ENCODE measurements around the gene ITPR1. TPM values are rescaled to one million over a fixed set of nuclear protein-coding genes. Genes with fewer than 3 reads are reported as not detected.
A peak's percentile ranks its signal among the peaks of the same experiment; 100 is the strongest.

The ITPR1 gene
- total and polyA plus RNA-seq, 10 of the 15 experiments (the other 5 are each of a cell fraction or from before 2014, with no cell fraction given): 12.2 to 239 (median 28.4) TPM

DNA sequence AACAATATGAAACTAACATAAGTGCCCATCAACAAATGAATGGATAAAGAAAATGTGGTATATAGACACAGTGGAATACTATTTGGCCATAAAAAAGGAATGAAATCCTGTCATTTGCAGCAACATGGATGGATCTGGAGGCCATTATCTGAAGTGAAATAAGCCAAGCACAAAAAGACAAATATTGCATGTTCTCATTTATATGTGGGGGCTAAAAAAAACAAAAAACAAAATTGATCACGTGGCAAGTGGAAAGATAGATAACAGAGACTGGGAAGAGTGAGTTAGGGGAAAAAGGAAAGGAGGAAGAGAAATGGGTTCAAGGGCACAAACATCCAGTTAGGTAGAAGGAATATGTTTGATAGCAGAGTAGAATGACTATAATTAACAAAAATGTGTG, 330.2 kb downstream of the ITPR1 start:
- no peak overlapping the region for H2AFZ ChIP-seq (ENCODE audit: control insufficient read depth, low read depth, low read length)
- no peak for ATAC-seq
- ChIA-PET CTCF (no interaction called here), RAD21 (ENCODE audit: unreplicated experiment) (interaction anchor here (1.4 kb wide), 1 partner anchor 8 kb away, joined by 3 read pairs; no protein-coding TSS in a partner anchor), SMC1A (ENCODE audit: uncharacterized antibody, unreplicated experiment) (interaction anchor here (0.5 to 5.9 kb wide), 4 partner anchors 26 to 154 kb away, joined by 3 to 48 read pairs (median 8); no protein-coding TSS in a partner anchor), POLR2A (interaction anchor here (0.6 kb wide), 1 partner anchor 263 kb away, joined by 3 read pairs; no protein-coding TSS in a partner anchor)
- intact Hi-C loops (cut with micrococcal nuclease; ENCODE audit: unreplicated experiment) (no loop called here), in situ Hi-C loops (cut with MboI) (no loop called here)
- H3K79me2 ChIP-seq (ENCODE audit: control insufficient read depth, insufficient read depth, low read length): no peaks in the 10 kb centered on the region
- 85% methylated on average over 1 of the region's 1 CpG for WGBS (ENCODE audit: insufficient coverage, insufficient replicate concordance, low lambda C conversion rate, missing lambda C conversion rate)
- H3K27ac ChIP-seq (ENCODE audit: control insufficient read depth, insufficient read depth): no peak overlapping the region
- TSS peak; percentile 7 for BruUV-seq (replicated peaks)
- peaks cover 4 to 36% of the 10 kb centered on the region in 2 experiments; a peak in 3 of 4 replicates for H3K36me3 ChIP-seq (ENCODE audit: control insufficient read depth in 2 of 2, insufficient read depth in 2 of 2, low read length in 1 of 2)
- H3K27me3 ChIP-seq (replicated peaks in 1 of 2; ENCODE audit: control insufficient read depth in 2 of 2, insufficient read depth in 2 of 2, low read length in 1 of 2): no peaks in the 10 kb centered on the region
- H4K20me1 ChIP-seq (ENCODE audit: control insufficient read depth, insufficient read depth): no peaks in the 10 kb centered on the region
- H3K4me2 ChIP-seq (ENCODE audit: control insufficient read depth, insufficient read depth): no peak overlapping the region
- DNase-seq (ENCODE audit: low read depth, low spot score): no peak
- no peaks in the 10 kb centered on the region; the same call in 2 of the 3 replicates for H3K9me3 ChIP-seq (replicated peaks; ENCODE audit: control insufficient read depth, insufficient read depth, low read length)
- H3K4me3 ChIP-seq: no peak overlapping the region
- no peak overlapping the region for H3K9ac ChIP-seq (ENCODE audit: control insufficient read depth, insufficient read depth, low read length)
- no peak for FAIRE-seq
- H3K4me1 ChIP-seq (ENCODE audit: control insufficient read depth, insufficient read depth, low read length): peaks cover 2% of the 10 kb centered on the region; the same call in 1 of the 2 replicates
- TF ChIP-seq MXI1 (IDR thresholded peaks at IDR 0.05; ENCODE audit: low read depth, low read length) (no peak), DPF2 (IDR thresholded peaks at IDR 0.05) (no peak), ZBED1 (IDR thresholded peaks at IDR 0.05; ENCODE audit: borderline replicate concordance) (no peak), ZNF207 (IDR thresholded peaks at IDR 0.05; ENCODE audit: borderline replicate concordance) (no peak), SMAD5 (IDR thresholded peaks at IDR 0.05; ENCODE audit: low read depth) (no peak), NFXL1 (IDR thresholded peaks at IDR 0.05; ENCODE audit: borderline replicate concordance) (no peak), NR2C2 (IDR thresholded peaks at IDR 0.05; ENCODE audit: borderline replicate concordance, control insufficient read depth, insufficient read length, low read depth) (no peak), YY1 (IDR thresholded peaks at IDR 0.05; ENCODE audit: low read depth, low read length) (no peak), STAT1 (conservative IDR thresholded peaks at IDR 0.05) (no peak), RAD21 (IDR thresholded peaks at IDR 0.05; ENCODE audit: insufficient read depth, low read depth, low read length) (no peak), EP300 (IDR thresholded peaks at IDR 0.05; ENCODE audit: borderline replicate concordance in 1 of 2, control insufficient read depth in 1 of 2, low read depth in 2 of 2, low read length in 2 of 2) (no peak), STAT3 (IDR thresholded peaks at IDR 0.05; ENCODE audit: low read depth, low read length) (no peak), ASH2L (IDR thresholded peaks at IDR 0.05; ENCODE audit: borderline replicate concordance, low read depth) (no peak)
- TF ChIP-seq, protein P1, sequence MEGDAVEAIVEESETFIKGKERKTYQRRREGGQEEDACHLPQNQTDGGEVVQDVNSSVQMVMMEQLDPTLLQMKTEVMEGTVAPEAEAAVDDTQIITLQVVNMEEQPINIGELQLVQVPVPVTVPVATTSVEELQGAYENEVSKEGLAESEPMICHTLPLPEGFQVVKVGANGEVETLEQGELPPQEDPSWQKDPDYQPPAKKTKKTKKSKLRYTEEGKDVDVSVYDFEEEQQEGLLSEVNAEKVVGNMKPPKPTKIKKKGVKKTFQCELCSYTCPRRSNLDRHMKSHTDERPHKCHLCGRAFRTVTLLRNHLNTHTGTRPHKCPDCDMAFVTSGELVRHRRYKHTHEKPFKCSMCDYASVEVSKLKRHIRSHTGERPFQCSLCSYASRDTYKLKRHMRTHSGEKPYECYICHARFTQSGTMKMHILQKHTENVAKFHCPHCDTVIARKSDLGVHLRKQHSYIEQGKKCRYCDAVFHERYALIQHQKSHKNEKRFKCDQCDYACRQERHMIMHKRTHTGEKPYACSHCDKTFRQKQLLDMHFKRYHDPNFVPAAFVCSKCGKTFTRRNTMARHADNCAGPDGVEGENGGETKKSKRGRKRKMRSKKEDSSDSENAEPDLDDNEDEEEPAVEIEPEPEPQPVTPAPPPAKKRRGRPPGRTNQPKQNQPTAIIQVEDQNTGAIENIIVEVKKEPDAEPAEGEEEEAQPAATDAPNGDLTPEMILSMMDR (IDR thresholded peaks at IDR 0.05 in 2 of 3, conservative IDR thresholded peaks at IDR 0.05 in 1 of 3; ENCODE audit: control insufficient read depth in 2 of 3, extremely low read depth in 1 of 3, insufficient read depth in 1 of 3, low read depth in 3 of 3, low read length in 3 of 3): no peak
- TF ChIP-seq, protein P2, sequence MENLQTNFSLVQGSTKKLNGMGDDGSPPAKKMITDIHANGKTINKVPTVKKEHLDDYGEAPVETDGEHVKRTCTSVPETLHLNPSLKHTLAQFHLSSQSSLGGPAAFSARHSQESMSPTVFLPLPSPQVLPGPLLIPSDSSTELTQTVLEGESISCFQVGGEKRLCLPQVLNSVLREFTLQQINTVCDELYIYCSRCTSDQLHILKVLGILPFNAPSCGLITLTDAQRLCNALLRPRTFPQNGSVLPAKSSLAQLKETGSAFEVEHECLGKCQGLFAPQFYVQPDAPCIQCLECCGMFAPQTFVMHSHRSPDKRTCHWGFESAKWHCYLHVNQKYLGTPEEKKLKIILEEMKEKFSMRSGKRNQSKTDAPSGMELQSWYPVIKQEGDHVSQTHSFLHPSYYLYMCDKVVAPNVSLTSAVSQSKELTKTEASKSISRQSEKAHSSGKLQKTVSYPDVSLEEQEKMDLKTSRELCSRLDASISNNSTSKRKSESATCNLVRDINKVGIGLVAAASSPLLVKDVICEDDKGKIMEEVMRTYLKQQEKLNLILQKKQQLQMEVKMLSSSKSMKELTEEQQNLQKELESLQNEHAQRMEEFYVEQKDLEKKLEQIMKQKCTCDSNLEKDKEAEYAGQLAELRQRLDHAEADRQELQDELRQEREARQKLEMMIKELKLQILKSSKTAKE (IDR thresholded peaks at IDR 0.05; ENCODE audit: low read depth, poor library complexity, severe bottlenecking): no peak
- TF ChIP-seq, protein P3, sequence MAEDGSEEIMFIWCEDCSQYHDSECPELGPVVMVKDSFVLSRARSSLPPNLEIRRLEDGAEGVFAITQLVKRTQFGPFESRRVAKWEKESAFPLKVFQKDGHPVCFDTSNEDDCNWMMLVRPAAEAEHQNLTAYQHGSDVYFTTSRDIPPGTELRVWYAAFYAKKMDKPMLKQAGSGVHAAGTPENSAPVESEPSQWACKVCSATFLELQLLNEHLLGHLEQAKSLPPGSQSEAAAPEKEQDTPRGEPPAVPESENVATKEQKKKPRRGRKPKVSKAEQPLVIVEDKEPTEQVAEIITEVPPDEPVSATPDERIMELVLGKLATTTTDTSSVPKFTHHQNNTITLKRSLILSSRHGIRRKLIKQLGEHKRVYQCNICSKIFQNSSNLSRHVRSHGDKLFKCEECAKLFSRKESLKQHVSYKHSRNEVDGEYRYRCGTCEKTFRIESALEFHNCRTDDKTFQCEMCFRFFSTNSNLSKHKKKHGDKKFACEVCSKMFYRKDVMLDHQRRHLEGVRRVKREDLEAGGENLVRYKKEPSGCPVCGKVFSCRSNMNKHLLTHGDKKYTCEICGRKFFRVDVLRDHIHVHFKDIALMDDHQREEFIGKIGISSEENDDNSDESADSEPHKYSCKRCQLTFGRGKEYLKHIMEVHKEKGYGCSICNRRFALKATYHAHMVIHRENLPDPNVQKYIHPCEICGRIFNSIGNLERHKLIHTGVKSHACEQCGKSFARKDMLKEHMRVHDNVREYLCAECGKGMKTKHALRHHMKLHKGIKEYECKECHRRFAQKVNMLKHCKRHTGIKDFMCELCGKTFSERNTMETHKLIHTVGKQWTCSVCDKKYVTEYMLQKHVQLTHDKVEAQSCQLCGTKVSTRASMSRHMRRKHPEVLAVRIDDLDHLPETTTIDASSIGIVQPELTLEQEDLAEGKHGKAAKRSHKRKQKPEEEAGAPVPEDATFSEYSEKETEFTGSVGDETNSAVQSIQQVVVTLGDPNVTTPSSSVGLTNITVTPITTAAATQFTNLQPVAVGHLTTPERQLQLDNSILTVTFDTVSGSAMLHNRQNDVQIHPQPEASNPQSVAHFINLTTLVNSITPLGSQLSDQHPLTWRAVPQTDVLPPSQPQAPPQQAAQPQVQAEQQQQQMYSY (CRISPR knock-in tag; IDR thresholded peaks at IDR 0.05): no peak
- TF ChIP-seq, protein P4, sequence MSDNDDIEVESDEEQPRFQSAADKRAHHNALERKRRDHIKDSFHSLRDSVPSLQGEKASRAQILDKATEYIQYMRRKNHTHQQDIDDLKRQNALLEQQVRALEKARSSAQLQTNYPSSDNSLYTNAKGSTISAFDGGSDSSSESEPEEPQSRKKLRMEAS (IDR thresholded peaks at IDR 0.05; ENCODE audit: low read depth, low read length): no peak

Data from GM12878 (cell line).